CD4-positive, alpha-beta T cell treated with Interleukin-15 for 4 hours (primary cell): ENCODE measurements around the gene TRIM38.
"Not testable (repeated sequence)": the region's sequence is repeated elsewhere in the genome, so short reads cannot be mapped to it uniquely, and the experiment has no call there.

Source experiments
- DNase-seq: peaks from one replicate; pipeline ENCODE4 v3.0.0-alpha.2; 2020; ENCODE audit warnings: low spot score

TRIM38 gene, protein sequence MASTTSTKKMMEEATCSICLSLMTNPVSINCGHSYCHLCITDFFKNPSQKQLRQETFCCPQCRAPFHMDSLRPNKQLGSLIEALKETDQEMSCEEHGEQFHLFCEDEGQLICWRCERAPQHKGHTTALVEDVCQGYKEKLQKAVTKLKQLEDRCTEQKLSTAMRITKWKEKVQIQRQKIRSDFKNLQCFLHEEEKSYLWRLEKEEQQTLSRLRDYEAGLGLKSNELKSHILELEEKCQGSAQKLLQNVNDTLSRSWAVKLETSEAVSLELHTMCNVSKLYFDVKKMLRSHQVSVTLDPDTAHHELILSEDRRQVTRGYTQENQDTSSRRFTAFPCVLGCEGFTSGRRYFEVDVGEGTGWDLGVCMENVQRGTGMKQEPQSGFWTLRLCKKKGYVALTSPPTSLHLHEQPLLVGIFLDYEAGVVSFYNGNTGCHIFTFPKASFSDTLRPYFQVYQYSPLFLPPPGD

DNA sequence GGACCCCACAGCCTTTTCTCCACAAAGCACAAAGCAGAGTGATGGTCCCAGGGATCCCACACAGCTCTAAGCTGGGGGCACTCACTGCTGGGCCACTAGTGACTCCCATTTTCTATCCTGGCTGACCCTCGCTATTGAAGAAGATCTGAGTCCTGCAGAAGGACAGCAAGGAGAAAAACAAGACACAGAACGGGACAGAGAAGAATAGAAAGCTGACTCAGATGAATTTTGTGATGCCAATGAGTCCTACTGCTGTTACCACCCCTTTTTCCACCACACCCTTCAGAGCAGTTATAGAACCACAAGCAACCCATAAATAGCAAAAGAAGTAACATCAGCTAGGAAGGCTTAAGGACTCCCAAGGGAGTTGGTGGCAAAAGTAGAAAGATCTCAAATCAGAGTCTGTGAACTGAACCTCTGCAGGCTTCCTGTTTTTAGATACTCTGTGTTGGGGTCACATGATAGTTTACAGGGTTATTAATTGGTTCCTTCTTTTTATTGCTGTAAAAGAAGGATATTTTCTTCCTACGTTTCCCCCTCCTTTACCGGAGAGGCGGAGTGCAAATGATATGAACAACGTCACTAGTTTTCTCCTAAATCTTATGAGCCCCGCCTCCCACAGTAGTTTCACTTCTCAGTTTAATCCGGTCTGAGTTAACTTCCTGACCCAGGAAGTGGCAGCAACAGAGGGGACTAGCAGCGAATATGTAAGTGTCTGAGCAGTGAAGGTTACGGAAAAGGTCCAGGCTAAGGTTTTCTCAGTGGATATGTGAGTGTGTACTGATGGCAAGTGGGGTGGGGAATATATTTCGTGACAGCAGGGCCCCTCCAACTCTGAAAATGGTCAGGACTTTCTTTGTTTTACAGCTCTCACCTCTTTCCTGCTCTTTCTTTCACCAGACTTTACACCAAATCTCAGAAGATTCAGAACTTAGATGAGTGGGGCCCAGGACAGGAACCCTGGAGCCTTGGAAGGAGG lies at the start of gene TRIM38:
Gene TRIM38, plus strand, starts transcription at position 654 of the 979 bp plus-strand sequence. CDS start 3,721 bp downstream, outside the sequence.
- DNase-seq = peak; percentile 82

GRCh38 chr6:25913741-25914140 lies 48.9 kb upstream of the TRIM38 start:
- no peak for DNase-seq

GRCh38 chr6:25916330-25916729 lies 46.3 kb upstream of the TRIM38 start:
- DNase-seq = no peak

- DNase-seq = no peak
These were observed 45.7 kb upstream of the TRIM38 start for GRCh38 chr6:25916789-25917490.

- no peak for DNase-seq
These were observed 44.4 kb upstream of the TRIM38 start for GRCh38 chr6:25918083-25918683.

DNA sequence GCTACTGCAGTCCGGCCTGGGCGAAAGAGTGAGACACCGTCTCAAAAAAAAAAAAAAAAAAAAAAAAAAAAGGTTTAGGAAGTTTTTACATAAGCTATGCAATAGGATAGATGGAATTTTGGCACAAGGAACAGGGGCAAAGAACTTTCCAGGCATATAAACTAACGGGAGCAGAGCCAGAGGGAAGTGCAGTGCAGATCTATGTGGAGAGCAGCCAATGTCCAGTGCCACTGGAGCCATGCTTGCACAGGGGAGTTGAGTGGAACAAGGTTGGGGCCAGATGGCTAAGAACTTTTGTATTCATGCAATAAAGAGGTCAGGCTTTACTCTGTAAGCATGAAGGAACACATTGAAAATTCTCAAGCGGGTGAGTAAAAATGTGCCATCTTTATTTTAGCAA lies 42.9 kb upstream of the TRIM38 start:
- DNase-seq = no peak

- no peak for DNase-seq
These were observed 40.9 kb upstream of the TRIM38 start for GRCh38 chr6:25921525-25922203.

DNA sequence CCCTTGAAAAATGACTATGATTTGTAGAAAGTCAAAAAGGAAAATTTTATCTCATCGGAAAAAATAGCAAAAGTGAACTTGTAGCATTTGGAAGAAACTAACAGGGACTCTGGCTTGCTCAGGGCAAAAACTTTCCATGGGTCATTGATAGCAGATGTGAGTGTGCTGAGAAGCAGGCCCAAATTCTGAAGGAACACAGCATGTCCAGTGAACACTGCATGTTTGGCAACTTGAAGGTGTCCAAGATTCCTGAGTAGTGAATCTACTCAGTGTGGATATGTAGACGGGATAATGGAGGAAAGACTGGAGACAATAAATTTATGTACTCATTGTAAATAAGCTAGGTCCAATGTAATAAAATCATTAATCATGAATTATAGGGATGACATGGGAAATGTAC lies 40.3 kb upstream of the TRIM38 start:
- DNase-seq = no peak

- no peak for DNase-seq
These were observed 36.7 kb upstream of the TRIM38 start for GRCh38 chr6:25925876-25926275.

- no peak for DNase-seq
These were observed 35.4 kb upstream of the TRIM38 start for GRCh38 chr6:25927178-25927577.

DNA sequence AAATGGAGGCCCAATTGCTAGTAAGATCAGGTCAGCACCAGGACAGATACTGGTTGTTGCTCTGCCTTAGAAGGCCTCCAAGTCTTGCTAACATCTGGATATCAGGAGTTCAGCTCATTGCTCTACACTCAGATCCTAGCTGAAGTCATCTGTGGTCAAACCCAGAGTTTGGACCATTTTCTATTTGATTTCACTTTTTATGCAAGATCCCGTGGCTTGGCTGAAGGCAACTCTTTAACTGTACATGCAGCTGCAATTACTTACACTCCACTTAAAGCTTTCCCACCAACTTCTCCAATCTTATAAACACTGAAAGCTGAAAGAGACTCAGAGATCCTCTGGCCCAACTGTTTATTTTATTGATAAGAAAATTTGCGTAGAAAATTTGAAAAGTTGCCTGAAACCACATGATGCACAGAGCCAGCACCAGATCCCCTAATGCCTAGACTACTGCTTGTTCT lies 34.8 kb upstream of the TRIM38 start:
- DNase-seq = no peak

DNA sequence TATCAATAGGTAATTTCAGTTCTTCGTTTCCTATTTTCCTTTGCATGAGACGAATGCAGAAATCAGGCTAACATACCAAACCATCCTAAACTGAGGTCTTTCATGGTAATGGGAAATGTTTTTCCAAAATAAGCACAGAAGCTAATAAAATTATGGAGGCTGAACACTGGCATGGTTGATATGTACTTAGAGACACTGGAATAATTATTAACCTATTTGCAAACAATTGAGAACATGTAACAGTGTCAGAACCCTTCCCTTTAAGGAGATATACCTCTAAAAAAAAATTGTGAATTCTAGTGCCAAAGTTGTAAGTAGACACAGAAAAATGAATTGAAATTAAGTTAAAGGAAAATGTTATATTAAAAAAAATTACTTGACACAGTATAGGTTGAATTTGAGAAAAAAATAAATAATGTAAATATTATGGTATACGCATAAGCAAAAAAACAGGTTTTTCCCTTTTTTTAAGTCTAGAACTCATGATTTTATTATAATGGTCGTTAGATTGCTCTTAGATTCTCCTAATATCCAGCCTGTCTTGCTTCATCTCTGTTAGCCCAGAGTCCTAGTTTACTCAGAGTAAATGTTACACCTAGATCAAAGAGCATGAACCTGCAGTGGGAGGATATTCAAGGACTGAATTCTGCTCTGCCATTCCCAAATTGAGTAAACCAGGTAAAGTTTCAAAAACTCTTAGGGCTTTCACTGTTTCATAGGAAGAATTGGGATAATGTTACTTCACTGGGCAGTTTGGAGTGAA lies 33.9 kb upstream of the TRIM38 start:
- DNase-seq = no peak

GRCh38 chr6:25929785-25930184 lies 32.8 kb upstream of the TRIM38 start:
- not testable (repeated sequence) for DNase-seq

DNA sequence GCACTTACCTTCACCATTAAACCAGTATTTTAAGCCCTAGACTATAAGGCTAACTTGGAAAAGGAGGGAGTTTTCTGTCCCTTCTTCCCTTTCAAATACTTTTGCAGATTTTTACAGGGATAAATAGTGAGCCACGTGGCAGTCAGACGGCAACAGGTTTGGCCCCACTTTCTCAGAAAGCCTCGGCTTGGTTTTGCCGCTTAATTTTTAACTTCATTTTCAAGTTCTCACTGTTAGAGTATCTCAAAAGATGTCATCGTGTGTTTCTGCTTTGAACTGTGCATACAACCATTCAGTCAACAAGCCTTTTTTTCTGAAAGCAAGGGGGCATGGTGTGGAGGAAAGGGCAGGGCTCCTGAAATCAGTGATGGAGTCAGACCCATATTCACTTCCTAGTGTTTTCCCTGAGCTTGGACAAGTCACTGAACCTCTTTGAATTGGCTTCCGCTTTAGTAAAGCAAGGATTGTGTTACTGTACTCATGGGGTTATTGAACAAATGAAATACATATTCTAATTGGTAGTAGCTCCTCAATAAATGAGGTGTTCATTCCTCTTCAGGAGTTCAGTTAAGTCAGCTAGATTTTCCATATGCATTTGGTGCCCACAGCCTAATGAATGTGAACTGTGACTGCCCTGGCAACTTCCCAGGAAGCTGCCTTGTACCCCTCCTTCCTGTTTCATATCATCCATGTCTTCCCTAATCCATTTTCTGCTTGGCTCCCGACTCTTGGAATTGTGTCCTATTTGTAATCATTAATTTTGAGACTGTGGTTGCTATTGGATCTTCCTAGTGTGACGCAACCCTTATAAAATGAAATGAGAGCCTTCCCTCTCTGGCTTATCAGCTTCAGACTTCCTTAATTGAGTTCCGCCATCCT lies 31.8 kb upstream of the TRIM38 start, which contains the start of gene SLC17A2:
Gene SLC17A2, minus strand, starts transcription at position 160 of the 879 bp plus-strand sequence. CDS start 4,895 bp downstream, outside the sequence.
- DNase-seq = no peak

DNA sequence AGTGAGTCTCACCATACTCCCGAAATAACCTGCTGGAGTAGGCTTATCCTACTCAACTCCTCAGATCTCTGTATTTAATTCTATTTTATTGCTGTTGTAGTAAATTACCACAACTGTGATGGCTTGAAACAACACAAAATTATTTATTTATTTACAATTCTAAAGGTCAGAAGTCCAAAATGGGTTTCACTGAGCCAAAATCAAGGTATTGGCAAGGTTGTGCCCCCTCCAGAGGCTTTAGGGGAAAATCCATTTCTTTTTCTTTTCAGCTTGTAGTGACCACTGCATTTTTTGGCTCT lies 31.2 kb upstream of the TRIM38 start:
- DNase-seq = no peak

GRCh38 chr6:25934156-25934555 lies 28.4 kb upstream of the TRIM38 start:
- DNase-seq = no peak

- DNase-seq = no peak
These were observed 27.8 kb upstream of the TRIM38 start for GRCh38 chr6:25934735-25935313.

- DNase-seq = no peak
These were observed 26.6 kb upstream of the TRIM38 start for GRCh38 chr6:25935953-25936352.

DNA sequence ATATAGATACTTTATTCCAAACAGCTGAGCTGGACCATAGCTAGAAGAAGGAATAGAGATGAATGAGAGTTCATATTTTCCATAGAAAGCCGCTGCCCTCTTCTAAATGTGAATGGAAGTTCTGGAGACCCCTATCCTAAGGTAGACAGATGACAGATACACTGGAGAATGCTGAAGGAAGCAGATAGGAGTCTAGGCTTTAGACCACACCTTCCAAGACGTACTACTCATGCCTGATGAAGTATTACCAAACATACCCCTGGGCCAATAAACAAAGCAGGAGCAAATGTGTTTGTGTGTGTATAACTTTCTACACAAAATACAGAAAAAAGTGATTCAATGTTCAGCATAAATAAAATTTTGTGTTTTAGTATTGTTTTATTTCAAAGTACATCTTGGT lies 23.0 kb upstream of the TRIM38 start:
- no peak for DNase-seq
